K562 (cell line): ENCODE data around the gene CYTH1. TPM values are rescaled to one million over a fixed set of nuclear protein-coding genes. Genes with fewer than 3 reads are reported as not detected.

ENCODE experiments used
- ATAC-seq: fragments of 200-7000 bp; cut with Tn5 transposase; 3 replicates; pipeline ENCODE4 v1.9.1; 2020; ENCODE audit warnings: moderate library complexity
- BruUV-seq: library from RNA; stranded (reverse); fragments of 400-500 nt; replicated peaks from 2 replicates; lab custom pipeline; 2021; lab: Mats Ljungman, UMichigan
- CTCF ChIA-PET: fragments of 300-600 bp; formaldehyde crosslinking; extraction: SDS; loops from one replicate; lab custom pipeline; 2021; ENCODE audit warnings: low intra/inter-chr PET ratio; lab: Yijun Ruan, JAX
- POLR2A ChIA-PET: fragments of 300-600, 350-650 bp; sonication (Branson Sonifier 250); formaldehyde crosslinking; extraction: SDS; loops from one replicate; lab custom pipeline; 2021; ENCODE audit warnings: antibody characterized with exemption, inconsistent platforms; lab: Yijun Ruan, JAX
- DNase-seq, 4 experiments: peaks; one replicate each; pipeline versions ENCODE4 v3.0.0 to v3.0.0-alpha.2; 2011 to 2018; ENCODE audit warnings: low spot score in 3 of 4, mixed read lengths in 3 of 4; ENCODE audit errors: extremely low read depth in 1 of 4
- FAIRE-seq: peaks from 2 replicates; lab custom pipeline; 2011; peaks lifted over from hg19 to GRCh38; lab: Jason Lieb, UNC
- H2AFZ ChIP-seq: 2 replicates; pipeline ENCODE4 v1.6.0; 2011; ENCODE audit warnings: low read depth, low read length, control low read depth, inconsistent platforms
- H3K27ac ChIP-seq: fragments of 200-600 bp; 3 replicates; pipeline ENCODE4 v1.8.0; 2011; ENCODE audit warnings: low read depth, mild to moderate bottlenecking, control low read depth, inconsistent platforms, low read length, moderate library complexity, mixed read lengths; ENCODE audit errors: extremely low read depth
- H3K27me3 ChIP-seq, 2 experiments: fragments of 300-600 bp in 1 of 2; 2 replicates in 1 of 2; 3 replicates in 1 of 2; pipeline versions ENCODE4 v1.6.0 to v1.8.0; 2011; ENCODE audit warnings: inconsistent platforms in 2 of 2, low read length in 2 of 2, mild to moderate bottlenecking in 1 of 2, mixed read lengths in 1 of 2, moderate library complexity in 1 of 2; ENCODE audit not compliant: control insufficient read depth in 2 of 2, insufficient read depth in 2 of 2
- H3K36me3 ChIP-seq: fragments of 300-600 bp; 3 replicates; pipeline ENCODE4 v1.8.0; 2011; ENCODE audit warnings: mild to moderate bottlenecking, low read length, inconsistent platforms; ENCODE audit not compliant: control insufficient read depth, insufficient read depth
- H3K4me1 ChIP-seq, 2 experiments: fragments of 200-600 bp in 1 of 2; replicated peaks in 1 of 2; 2 replicates in 1 of 2; 3 replicates in 1 of 2; pipeline versions ENCODE4 v1.5.1 to v1.8.0; 2011; ENCODE audit warnings: inconsistent platforms in 2 of 2, low read length in 2 of 2, mild to moderate bottlenecking in 1 of 2, mixed read lengths in 1 of 2, moderate library complexity in 1 of 2; ENCODE audit not compliant: control insufficient read depth in 2 of 2, insufficient read depth in 2 of 2
- H3K4me2 ChIP-seq: 2 replicates; pipeline ENCODE4 v1.6.1; 2011; ENCODE audit warnings: low read length, control low read depth, inconsistent platforms, mixed read lengths; ENCODE audit not compliant: insufficient read depth
- H3K4me3 ChIP-seq: fragments of 200-600 bp; sonication (generic), shearing (Covaris generic); 2 replicates; pipeline ENCODE4 v1.5.1; 2016; ENCODE audit warnings: control low read depth, inconsistent platforms
- H3K79me2 ChIP-seq: fragments of 200-600 bp; 3 replicates; pipeline ENCODE4 v1.8.0; 2011; ENCODE audit warnings: low read length, inconsistent platforms; ENCODE audit not compliant: control insufficient read depth, insufficient read depth
- H3K9ac ChIP-seq, 2 experiments: 2 replicates each; pipeline versions ENCODE4 v1.6.0 to v1.6.1; 2011; ENCODE audit warnings: low read depth in 2 of 2, low read length in 2 of 2, control low read depth in 1 of 2, inconsistent platforms in 1 of 2, mild to moderate bottlenecking in 1 of 2, mixed read lengths in 1 of 2; ENCODE audit not compliant: insufficient read depth in 1 of 2
- H3K9me1 ChIP-seq: one replicate; pipeline ENCODE4 v1.6.0; 2011; ENCODE audit warnings: inconsistent platforms, mild to moderate bottlenecking, low read length, moderate library complexity; ENCODE audit not compliant: control insufficient read depth, insufficient read depth
- H3K9me3 ChIP-seq: replicated peaks from 2 replicates; pipeline ENCODE4 v1.5.1; 2011; ENCODE audit warnings: low read depth, low read length, inconsistent platforms; ENCODE audit not compliant: control insufficient read depth, insufficient read depth
- H4K20me1 ChIP-seq: replicated peaks from 2 replicates; pipeline ENCODE4 v1.6.1; 2011; ENCODE audit warnings: low read length, inconsistent platforms, mixed read lengths; ENCODE audit not compliant: control insufficient read depth, insufficient read depth
- DMBX1 ChIP-seq: fragments of 250-450 bp; sonication (Bioruptor Pico); IDR thresholded peaks from 2 replicates; pipeline ENCODE4 v1.8.0; 2022; ENCODE audit warnings: inconsistent platforms, mild to moderate bottlenecking, moderate library complexity, borderline replicate concordance
- ELF1 ChIP-seq: fragments of 200-800 bp; sonication (Bioruptor generic); IDR thresholded peaks from 2 replicates; pipeline ENCODE4 v1.6.1; 2016; ENCODE audit warnings: missing genetic modification characterization, missing compliant biosample characterization
- ETV1 ChIP-seq: fragments of 450-650 bp; conservative IDR thresholded peaks from 2 replicates; pipeline ENCODE4 v1.6.1; 2016; ENCODE audit warnings: missing genetic modification characterization, control low read depth, low read depth, missing compliant biosample characterization
- FOXK1 ChIP-seq: sonication (generic); formaldehyde crosslinking; IDR thresholded peaks from 2 replicates; pipeline ENCODE4 v1.8.0; 2022; ENCODE audit warnings: missing genetic modification reagents, mild to moderate bottlenecking, borderline replicate concordance
- HEY1 ChIP-seq: fragments of 250-450 bp; sonication (Bioruptor Pico); IDR thresholded peaks from 2 replicates; pipeline ENCODE4 v1.5.0; 2020; ENCODE audit warnings: mild to moderate bottlenecking, moderate library complexity, borderline replicate concordance
- HNRNPLL ChIP-seq: fragments of 200-400 bp; formaldehyde crosslinking; IDR thresholded peaks from 2 replicates; pipeline ENCODE4 v1.6.1; 2017; ENCODE audit warnings: low read length, low read depth, mild to moderate bottlenecking; ENCODE audit not compliant: poor library complexity, severe bottlenecking
- NR2C2 ChIP-seq, 2 experiments: fragments of 200-800 bp in 1 of 2; sonication (Bioruptor generic) in 1 of 2; sonication (generic) in 1 of 2; formaldehyde crosslinking in 1 of 2; IDR thresholded peaks; 2 replicates each; pipeline versions ENCODE4 v1.6.1 to v1.8.0; 2016 to 2022; ENCODE audit warnings: mild to moderate bottlenecking in 1 of 2, missing compliant biosample characterization in 1 of 2, missing genetic modification characterization in 1 of 2, missing genetic modification reagents in 1 of 2
- NRF1 ChIP-seq, 2 experiments: fragments of 450-650 bp; IDR thresholded peaks in 1 of 2; conservative IDR thresholded peaks in 1 of 2; 2 replicates each; pipeline ENCODE4 v1.6.1; 2014; ENCODE audit warnings: mild to moderate bottlenecking in 2 of 2
- PRPF4 ChIP-seq: fragments of 200-400 bp; formaldehyde crosslinking; IDR thresholded peaks from one replicate; pipeline ENCODE4 v1.6.1; 2017; ENCODE audit warnings: low read length, low read depth, mild to moderate bottlenecking; ENCODE audit not compliant: insufficient read depth, poor library complexity, severe bottlenecking
- SMARCA4 ChIP-seq: fragments of 450-650 bp; IDR thresholded peaks from 2 replicates; pipeline ENCODE4 v1.6.1; 2016
- SMARCE1 ChIP-seq: fragments of 450-650 bp; IDR thresholded peaks from 2 replicates; pipeline ENCODE4 v1.7.1; 2016; ENCODE audit warnings: mild to moderate bottlenecking
- TAL1 ChIP-seq: fragments of 450-650 bp; IDR thresholded peaks from 2 replicates; pipeline ENCODE4 v1.6.1; 2016; ENCODE audit warnings: mild to moderate bottlenecking
- ZNF143 ChIP-seq: sonication (generic); formaldehyde crosslinking; IDR thresholded peaks from 2 replicates; pipeline ENCODE4 v1.9.0; 2022; ENCODE audit warnings: mild to moderate bottlenecking, missing genetic modification reagents
- ZNF197 ChIP-seq: fragments of 200-800 bp; sonication (Bioruptor generic); IDR thresholded peaks from 2 replicates; pipeline ENCODE4 v1.6.1; 2016; ENCODE audit warnings: low read depth, missing genetic modification characterization, missing compliant biosample characterization
- ZNF24 ChIP-seq: fragments of 450-650 bp; IDR thresholded peaks from 2 replicates; pipeline ENCODE4 v1.6.1; 2016
- WGBS: fragments of 100-300 bp; shearing (Covaris generic); methylation state at CpG from one replicate; pipeline ENCODE4 v1.1.6; 2016; ENCODE audit warnings: low coverage, mixed read lengths; ENCODE audit not compliant: insufficient coverage; ENCODE audit errors: missing lambda C conversion rate; 5-methylcytosine and 5-hydroxymethylcytosine counted together
- in situ Hi-C: fragments of 300-500 bp; cut with MboI; formaldehyde crosslinking; loops from 4 replicates; pipeline ENCODE4 v1.15.0; 2018; ENCODE audit warnings: inconsistent platforms, mixed read lengths
- intact Hi-C: fragments of 100-400 bp; cut with micrococcal nuclease; formaldehyde crosslinking; loops from 2 replicates; pipeline ENCODE4 v1.14.2; 2022
- polyA plus RNA-seq, 8 experiments: library from polyadenylated mRNA; depleted of rRNA in 4 of 8; stranded (reverse) in 5 of 8; unstranded in 3 of 8; fragments of >200 nt; fragmentation: Nextera tagmentation in 2 of 8; fragmentation: Illumina TruSeq in 1 of 8; extraction: Ambion mirVana in 2 of 8; extraction: Trizol in 1 of 8; gene quantifications; 2 replicates each; pipeline versions ENCODE4 v1.2.1 to v1.2.3, GENCODE V29; 2011 to 2014; ENCODE audit warnings: inconsistent platforms in 1 of 8, missing spikeins in 1 of 8
- total RNA-seq, 7 experiments: library from RNA; depleted of rRNA in 6 of 7; stranded (reverse); fragments of >200 nt in 6 of 7; fragmentation: Illumina TruSeq in 2 of 7; extraction: Trizol in 2 of 7; gene quantifications; 2 replicates each; pipeline versions ENCODE4 v1.2.1 to v1.2.3, GENCODE V29; 2011 to 2021; ENCODE audit warnings: low replicate concordance in 1 of 7
- TF ChIP-seq, protein P1 (sequence below): sonication (generic); formaldehyde crosslinking; IDR thresholded peaks from 2 replicates; pipeline ENCODE4 v1.8.1; 2023; ENCODE audit warnings: mild to moderate bottlenecking, missing genetic modification reagents
- TF ChIP-seq, protein P2 (sequence below), 2 experiments: fragments of 150-350 bp in 1 of 2; IDR thresholded peaks; 2 replicates each; pipeline ENCODE4 v1.6.1; 2012 to 2016; ENCODE audit warnings: low read depth in 2 of 2, low read length in 2 of 2, mild to moderate bottlenecking in 1 of 2, moderate library complexity in 1 of 2

Gene CYTH1
- total and polyA plus RNA-seq, 9 of the 15 experiments (the other 6 are each of a cell fraction or from before 2014, with no cell fraction given) = 0.52 to 27.7 (median 16.8) TPM

DNA sequence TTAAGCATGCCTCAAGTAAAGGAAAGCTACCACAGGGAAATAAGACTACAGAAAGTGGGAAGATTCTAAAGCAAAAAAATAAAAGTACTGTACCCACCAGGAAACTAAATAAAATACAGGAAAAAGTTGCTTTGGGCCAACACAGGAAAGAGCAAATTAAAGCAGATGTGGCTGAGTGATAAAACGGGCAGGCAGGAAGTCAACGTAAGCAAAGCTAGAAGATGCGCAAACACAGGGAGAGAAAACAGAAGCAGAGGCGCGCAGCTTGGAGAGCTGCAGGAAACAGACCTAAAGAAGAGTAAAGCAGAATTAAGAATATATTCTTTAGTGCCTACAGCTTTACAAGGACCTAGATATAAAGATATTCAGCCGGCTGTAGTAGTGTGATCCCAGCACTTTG lies 36.9 kb upstream of the CYTH1 start:
- Histone ChIP-seq H3K9me3 (no peaks in the 10 kb centered on the region), H3K79me2 (peaks cover 4% of the 10 kb centered on the region; the same call in 1 of the 3 replicates), H3K27ac (peak overlapping the region; percentile 20; the same call in 1 of the 3 replicates), H3K9me1 (no peaks in the 10 kb centered on the region), H3K9ac (no peak overlapping the region), H4K20me1 (peaks cover 7% of the 10 kb centered on the region; the same call in 1 of the 2 replicates), H3K4me3 (no peak overlapping the region), H3K4me1 (peaks cover 4 to 5% of the 10 kb centered on the region in 2 experiments; a peak in 4 of 5 replicates), H3K27me3 (no peaks in the 10 kb centered on the region), H3K4me2 (no peak overlapping the region), H3K36me3 (peaks cover 91% of the 10 kb centered on the region), H2AFZ (no peak overlapping the region)
- ATAC-seq = peak; percentile 56; the same call in 2 of the 3 replicates
- in situ Hi-C loops = no loop called here
- intact Hi-C loops = no loop called here
- DNase-seq = peak in 1 of 4 experiments; percentile 27
- POLR2A ChIA-PET = interaction anchor here (0.5 to 1.8 kb wide), 5 partner anchors 9 to 34 kb away, joined by 3 to 5 read pairs (median 3); no protein-coding TSS in a partner anchor
- BruUV-seq = no TSS peak
- 31% methylated on average over 6 of the region's 6 CpGs for WGBS
- CTCF ChIA-PET = no interaction called here
- FAIRE-seq = no peak
- no peak for TF ChIP-seq ZNF24
- no peak for TF ChIP-seq ZNF197 (CRISPR knock-in tag)
- TF ChIP-seq ZNF143 (CRISPR knock-in tag) = no peak
- no peak for TF ChIP-seq PRPF4
- TF ChIP-seq NR2C2 (CRISPR knock-in tag; IDR thresholded peaks at IDR 0.05) = no peak
- TF ChIP-seq NR2C2 (tag; IDR thresholded peaks at IDR 0.05) = peak; percentile 33; the same call in 1 of the 2 replicates
- peak; percentile 60; the same call in 1 of the 2 replicates for TF ChIP-seq SMARCA4
- TF ChIP-seq ELF1 (tag) = no peak
- TF ChIP-seq TAL1 = 0 out of 2 replicates have a peak, but pooled peaks have one; percentile 17
- peak; percentile 72 for TF ChIP-seq ETV1
- TF ChIP-seq FOXK1 (CRISPR knock-in tag) = no peak
- no peak for TF ChIP-seq SMARCE1
- TF ChIP-seq DMBX1 = no peak
- TF ChIP-seq HEY1 (CRISPR knock-in tag) = 0 out of 2 replicates have a peak, but pooled peaks have one; percentile 10
- peak; percentile 57 to 65; a peak in 3 of 4 replicates for TF ChIP-seq NRF1 (conservative IDR thresholded peaks at IDR 0.05 in 1 of 2, IDR thresholded peaks at IDR 0.05 in 1 of 2)
- TF ChIP-seq, protein P1, sequence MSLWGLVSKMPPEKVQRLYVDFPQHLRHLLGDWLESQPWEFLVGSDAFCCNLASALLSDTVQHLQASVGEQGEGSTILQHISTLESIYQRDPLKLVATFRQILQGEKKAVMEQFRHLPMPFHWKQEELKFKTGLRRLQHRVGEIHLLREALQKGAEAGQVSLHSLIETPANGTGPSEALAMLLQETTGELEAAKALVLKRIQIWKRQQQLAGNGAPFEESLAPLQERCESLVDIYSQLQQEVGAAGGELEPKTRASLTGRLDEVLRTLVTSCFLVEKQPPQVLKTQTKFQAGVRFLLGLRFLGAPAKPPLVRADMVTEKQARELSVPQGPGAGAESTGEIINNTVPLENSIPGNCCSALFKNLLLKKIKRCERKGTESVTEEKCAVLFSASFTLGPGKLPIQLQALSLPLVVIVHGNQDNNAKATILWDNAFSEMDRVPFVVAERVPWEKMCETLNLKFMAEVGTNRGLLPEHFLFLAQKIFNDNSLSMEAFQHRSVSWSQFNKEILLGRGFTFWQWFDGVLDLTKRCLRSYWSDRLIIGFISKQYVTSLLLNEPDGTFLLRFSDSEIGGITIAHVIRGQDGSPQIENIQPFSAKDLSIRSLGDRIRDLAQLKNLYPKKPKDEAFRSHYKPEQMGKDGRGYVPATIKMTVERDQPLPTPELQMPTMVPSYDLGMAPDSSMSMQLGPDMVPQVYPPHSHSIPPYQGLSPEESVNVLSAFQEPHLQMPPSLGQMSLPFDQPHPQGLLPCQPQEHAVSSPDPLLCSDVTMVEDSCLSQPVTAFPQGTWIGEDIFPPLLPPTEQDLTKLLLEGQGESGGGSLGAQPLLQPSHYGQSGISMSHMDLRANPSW = no peak
- peak; percentile 60 for TF ChIP-seq HNRNPLL
- TF ChIP-seq, protein P2, sequence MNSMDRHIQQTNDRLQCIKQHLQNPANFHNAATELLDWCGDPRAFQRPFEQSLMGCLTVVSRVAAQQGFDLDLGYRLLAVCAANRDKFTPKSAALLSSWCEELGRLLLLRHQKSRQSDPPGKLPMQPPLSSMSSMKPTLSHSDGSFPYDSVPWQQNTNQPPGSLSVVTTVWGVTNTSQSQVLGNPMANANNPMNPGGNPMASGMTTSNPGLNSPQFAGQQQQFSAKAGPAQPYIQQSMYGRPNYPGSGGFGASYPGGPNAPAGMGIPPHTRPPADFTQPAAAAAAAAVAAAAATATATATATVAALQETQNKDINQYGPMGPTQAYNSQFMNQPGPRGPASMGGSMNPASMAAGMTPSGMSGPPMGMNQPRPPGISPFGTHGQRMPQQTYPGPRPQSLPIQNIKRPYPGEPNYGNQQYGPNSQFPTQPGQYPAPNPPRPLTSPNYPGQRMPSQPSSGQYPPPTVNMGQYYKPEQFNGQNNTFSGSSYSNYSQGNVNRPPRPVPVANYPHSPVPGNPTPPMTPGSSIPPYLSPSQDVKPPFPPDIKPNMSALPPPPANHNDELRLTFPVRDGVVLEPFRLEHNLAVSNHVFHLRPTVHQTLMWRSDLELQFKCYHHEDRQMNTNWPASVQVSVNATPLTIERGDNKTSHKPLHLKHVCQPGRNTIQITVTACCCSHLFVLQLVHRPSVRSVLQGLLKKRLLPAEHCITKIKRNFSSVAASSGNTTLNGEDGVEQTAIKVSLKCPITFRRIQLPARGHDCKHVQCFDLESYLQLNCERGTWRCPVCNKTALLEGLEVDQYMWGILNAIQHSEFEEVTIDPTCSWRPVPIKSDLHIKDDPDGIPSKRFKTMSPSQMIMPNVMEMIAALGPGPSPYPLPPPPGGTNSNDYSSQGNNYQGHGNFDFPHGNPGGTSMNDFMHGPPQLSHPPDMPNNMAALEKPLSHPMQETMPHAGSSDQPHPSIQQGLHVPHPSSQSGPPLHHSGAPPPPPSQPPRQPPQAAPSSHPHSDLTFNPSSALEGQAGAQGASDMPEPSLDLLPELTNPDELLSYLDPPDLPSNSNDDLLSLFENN (IDR thresholded peaks at IDR 0.05; ENCODE audit: low read depth in 2 of 2, low read length in 2 of 2) = no peak
